Stimulated activated CD8-positive, alpha-beta memory T cell treated with anti-CD3 and anti-CD28 coated beads, Interleukin-15, amount 100 ng/mL, for 48 hours (primary cell): ENCODE measurements around the gene GPD2.
"Not testable (repeated sequence)": the region's sequence is repeated elsewhere in the genome, so short reads cannot be mapped to it uniquely, and the experiment has no call there.

ENCODE experiments used
- DNase-seq, 2 donors: peaks; one replicate each; pipeline ENCODE4 v3.0.0-alpha.2; 2020; ENCODE audit warnings: low read depth in 2 of 2

The GPD2 gene

DNA sequence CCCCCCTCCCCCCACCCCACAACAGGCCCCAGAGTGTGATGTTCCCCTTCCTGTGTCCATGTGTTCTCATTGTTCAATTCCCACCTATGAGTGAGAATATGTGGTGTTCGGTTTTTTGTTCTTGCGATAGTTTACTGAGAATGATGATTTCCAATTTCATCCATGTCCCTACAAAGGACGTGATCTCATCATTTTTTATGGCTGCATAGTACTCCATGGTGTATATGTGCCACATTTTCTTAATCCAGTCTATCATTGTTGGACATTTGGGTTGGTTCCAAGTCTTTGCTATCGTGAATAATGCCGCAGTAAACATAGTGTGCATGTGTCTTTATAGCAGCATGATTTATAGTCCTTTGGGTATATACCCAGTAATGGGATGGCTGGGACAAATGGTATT is 92.4 kb downstream of the GPD2 start:
- not testable (repeated sequence) for DNase-seq

DNA sequence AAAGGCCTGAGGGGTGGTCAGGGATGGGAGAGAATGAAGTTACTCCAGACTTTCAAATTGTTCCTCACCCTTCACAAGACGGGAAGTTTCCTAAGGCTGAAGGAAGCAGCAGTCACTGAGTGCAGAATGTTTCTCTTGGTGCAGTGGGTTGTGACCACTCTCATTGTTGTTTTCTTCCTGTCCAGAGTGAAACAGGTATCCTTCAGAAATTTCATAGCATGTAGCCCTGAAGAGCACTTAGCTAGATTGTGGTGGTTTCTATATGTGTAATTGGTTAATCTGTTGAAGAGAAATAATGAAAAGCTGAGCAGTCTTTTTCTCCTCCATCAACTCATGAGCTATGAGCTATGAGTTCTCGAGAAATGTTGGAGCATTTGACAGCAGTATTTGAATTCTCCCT is 96.8 kb downstream of the GPD2 start:
- DNase-seq: no peak

DNA sequence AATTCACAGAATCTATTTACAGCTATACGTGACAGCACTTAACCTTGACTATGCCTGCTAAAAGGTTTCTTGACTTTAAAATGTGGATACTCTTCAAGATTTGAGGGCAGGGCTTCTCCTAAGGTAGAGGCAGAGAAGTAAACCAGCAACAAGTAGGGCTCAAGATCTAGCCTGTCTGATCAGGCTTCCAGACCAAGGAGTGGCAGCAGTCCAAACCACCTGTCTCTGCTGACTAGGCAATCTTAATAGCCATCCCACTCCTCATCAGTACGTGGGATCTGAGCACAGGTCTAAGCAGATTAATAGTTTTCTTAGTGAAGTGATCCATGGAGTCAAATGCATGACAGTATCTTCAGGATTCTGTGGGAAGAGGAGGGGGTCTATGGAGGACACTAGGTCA is 100.4 kb downstream of the GPD2 start:
- DNase-seq: no peak

DNA sequence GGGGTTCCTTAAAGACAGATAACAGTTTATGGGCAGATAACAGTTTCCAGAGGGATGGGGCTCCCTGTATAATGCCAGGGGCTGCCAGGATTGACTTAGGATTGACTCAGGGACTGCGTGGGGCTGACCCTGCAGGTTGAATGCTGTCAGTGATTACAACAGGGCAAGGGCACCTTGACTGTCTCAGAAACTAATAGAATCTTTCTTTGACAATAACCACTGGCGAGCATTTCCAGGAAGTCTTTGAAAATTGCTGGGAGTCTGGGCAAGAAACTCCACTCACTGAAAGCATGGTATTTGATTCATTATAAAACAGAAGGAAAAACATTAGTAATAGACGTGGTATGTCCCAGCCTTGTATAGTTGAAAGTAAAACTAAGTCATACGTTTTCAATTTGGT is 101.0 kb downstream of the GPD2 start:
- no peak for DNase-seq

DNA sequence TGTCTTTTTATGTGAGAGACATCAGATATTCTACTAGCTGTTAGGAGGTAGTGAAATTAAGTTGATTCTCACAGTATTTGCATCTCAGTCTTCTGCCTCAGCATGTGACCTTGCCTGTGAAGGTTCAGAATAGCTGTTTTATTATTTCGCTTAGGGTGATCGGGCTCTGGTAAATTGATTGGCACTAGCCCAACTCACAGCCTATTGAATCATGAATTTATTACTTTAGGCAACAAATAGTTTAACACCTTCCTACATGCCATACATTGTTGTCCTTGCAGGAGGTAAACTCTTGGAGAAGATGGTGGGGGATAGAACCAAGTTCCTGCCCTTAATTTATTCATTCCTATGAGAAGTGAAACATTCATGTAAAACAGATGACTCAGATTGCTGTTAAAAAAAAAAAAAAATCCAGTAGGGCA is 101.9 kb downstream of the GPD2 start:
- no peak for DNase-seq

DNA sequence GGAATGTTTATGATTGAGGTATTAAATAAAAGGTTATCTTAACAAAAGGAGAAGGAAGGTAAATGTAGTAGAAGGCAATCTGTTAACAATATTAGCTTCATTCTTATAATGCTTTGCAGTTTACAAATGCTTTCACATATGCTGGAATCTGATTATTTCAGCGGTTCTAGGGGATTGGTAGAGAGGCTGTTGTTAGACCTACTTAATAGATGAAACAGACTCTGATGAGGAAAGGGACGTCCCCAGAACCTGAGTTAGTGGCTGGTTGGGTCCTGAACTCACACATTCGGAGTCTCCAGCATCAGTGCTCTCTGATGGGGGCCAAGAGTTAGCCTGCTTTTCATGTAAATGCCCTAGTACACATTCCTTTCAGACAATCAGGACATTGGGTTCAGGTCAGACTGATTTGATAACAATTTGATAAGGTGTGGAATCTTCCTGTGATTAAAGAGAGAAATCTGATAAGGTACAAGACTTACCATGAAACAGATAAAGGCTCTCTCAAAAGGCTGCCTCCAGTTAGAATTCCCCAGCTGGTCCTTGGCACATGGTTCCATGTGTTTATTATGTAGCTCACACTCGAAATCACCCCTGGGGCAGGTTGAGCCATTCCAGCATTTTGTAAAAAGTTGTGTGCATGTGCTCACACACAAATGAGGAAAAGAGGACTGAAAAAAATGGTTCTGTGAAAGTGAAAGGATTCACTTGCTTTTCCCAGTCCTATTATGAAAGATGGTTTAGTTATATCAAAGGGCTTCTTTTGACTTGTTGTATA is 103.1 kb downstream of the GPD2 start:
- no peak for DNase-seq

DNA sequence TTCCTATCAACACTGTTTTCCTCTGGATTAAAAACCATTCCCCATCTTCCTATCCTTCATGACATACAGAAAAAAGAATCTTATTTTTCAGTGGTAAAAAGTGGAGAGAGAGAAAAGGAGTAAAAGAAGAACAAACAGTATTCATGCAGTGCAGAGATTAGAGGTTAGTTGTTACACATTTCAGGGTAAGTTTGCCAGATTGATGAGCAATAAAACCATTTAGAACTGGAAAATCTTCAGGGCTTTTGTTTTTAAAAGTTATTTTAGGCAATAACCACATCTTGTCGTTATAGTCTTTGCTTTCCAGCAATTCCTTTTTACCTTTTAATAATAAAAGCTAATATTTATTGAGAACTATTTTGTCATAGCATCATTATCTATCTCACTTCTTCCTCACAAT is 104.5 kb downstream of the GPD2 start:
- no peak for DNase-seq

DNA sequence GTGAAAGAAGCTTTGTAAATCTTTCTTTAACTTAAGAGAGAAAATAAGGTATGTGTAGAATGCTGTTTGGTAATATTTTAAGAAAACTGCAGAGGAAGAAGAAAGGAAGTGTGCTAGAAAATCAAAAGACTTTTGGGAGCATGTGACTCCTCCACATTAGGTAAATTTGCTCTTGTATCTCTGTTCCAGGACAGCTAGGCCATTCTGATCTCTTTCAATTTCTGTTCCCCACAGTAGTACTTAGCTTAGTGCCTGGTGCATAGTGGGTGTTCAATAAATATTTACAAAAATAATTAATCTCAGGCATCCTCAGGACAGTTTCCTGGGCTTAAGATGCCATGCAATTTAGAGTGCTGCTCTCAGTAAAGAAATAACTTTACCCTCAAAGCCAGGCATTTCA is 105.0 kb downstream of the GPD2 start:
- DNase-seq: no peak

DNA sequence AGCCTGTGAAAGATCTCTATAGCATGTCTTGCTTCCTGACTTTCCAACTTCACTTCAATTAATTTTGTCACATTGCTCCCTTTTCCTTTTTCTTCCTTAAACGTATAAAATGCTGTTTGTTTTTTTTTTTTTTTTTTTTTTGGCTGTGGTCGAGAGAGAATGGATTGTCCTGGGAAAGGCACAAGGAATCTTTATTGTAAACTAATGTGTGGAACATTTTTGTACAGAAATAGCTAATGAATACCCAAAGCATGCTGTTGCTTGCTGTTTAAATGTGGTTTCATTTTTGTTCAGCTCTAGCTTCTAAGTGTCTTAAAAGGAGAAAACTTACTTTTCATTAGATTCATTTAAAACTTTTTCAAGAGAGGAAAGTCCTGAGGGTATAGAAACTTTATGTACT is 105.5 kb downstream of the GPD2 start:
- DNase-seq: no peak

DNA sequence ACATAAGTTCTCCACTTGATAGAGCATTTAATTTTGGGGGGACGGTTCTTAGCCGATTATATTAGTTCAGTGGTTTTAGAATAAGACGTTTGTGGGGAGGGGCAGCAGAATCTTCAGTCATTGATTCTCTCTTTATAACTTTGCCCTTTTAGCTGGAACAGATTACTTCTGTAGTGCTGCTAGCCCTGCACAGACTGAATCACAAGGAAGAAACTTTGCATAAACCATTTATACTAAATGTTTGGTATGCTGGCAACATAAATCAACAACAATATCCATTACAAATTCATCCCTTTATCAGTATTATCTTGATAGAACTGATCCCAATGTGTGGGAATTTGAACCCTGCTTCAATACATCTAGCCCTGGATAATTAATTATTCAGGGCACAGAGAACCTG is 112.2 kb downstream of the GPD2 start:
- DNase-seq: no peak

DNA sequence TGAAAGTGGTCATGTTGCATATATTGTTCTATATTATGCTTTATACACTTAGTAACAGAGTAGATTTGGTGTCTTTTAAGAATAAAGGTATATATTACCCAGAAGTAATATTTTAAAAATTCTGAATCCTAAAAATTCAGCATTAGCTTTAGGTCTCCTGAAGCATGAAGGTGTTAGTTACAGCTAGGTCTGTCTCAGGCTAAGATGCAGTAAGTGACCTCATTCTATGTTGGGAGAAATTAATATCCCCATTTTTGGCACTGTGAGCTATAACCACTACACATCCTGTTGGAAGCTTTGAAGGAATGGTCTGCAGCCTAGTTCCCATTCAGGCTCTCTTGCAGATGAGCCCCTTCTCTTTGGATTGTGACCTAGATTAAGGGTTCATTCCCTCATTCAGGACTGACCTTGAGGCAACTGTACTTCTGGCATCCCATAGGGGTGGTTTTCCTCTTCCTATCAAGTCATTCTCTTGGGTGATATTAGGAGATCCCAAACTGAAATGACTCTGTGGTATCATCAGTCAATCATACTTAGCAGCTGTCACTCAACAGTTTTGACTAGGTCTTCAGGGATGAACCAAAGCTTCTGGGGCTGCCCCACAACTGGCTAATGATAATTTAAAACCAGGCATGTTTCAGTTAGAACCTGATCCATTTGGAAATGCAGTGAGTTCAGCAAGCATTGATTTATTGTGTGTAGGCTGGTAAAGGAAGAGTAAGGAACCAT is 117.7 kb downstream of the GPD2 start:
- DNase-seq: no peak

DNA sequence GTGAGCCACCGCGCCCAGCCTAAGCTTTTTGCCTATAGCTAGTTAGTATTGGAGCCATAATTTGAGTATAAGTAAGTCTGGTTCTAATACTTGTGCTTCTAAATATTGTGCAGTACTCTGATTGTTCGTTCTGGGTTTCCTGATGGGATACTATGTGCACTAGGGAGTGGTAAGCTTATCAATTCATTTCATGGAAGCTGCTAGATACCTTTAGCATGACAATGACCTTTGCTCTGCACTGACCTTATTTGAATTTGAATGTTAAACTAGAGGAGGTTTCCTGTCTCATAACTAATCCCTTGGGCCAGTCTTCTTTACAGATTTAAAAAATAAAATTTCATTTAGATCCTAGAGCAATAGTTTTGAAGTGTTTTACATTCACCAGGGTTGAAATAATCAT is 125.1 kb downstream of the GPD2 start:
- no peak for DNase-seq

DNA sequence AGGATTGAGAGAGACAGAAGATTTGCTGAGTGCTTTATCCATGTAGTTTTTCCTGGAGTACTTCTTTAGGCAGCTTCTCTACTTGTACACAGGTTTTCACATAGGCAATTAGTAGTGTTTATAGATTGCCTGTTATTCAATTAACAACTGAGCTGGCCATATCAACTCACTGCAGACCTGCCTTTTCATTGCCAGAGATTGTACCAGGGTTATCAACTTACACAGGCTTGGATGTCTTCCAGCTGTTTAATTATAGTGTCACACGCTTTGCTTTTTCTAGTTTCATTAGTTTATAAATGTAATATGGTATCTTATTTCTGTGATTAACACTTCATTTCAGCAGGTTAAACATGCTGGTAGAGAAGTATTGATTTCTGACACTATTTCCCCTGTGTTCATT is 125.9 kb downstream of the GPD2 start:
- no peak for DNase-seq

DNA sequence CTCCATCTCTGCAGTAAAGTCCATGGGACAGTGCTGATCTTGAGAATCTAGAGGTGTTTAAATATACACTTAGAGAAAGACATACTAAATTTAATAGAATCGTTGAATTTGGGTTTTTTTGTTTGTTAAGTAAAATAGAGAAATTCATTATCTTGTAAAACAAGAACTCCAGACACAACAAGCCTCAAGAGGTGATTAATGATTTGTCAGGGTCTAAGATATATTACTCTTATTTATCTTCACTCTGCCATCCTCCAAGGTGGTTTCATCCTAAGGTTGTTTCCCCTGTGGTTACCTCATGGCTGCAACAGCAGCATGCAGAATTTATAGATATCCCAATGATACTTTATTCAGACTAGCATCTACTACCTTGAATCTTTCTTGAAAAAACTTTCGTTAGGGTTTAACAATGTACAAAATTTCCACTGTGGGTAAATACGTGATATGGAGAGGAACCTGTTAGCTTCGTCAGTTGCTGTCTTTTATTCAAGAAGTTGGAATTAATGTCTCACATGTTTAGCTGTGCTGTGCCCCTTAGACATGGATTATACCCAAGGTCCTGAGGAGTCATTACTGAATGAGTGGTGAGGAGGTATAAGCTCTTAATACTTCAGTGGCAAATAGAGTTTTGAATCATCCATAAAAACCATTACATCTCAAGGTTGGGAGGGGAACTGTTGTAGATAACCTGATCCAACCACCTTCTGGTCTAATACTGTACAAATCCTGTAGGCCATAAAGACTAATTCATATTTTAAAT is 128.0 kb downstream of the GPD2 start:
- no peak for DNase-seq

DNA sequence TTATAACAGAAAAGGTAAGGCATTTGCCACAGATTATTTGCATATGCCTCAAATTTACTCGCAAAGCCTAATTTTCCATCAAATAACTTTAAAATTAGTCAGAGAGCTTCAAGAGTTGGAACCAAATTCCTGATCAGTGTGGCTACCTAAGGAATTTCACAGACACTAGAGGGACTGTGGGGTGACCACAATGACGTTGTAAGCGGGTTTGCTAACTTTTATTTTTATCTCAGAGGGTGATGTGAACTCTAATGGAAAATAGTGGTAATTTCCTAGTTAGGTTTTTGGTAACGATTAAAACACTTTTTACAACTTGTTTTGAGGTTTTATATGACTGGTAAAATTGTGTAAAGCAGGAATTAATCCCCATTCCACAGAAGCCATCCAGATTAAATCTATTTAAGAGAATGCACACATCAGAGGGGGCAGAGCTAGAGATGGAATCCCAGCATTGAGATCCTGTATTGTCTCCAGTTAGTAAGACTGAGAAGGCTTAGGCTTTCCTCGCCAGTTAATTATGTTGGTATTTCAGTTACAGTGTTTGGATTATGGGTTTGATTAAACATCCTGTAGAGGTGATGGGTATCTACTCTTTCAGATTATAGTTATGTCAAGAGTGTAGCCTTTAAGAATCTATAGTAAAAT is 129.0 kb downstream of the GPD2 start:
- DNase-seq: no peak

DNA sequence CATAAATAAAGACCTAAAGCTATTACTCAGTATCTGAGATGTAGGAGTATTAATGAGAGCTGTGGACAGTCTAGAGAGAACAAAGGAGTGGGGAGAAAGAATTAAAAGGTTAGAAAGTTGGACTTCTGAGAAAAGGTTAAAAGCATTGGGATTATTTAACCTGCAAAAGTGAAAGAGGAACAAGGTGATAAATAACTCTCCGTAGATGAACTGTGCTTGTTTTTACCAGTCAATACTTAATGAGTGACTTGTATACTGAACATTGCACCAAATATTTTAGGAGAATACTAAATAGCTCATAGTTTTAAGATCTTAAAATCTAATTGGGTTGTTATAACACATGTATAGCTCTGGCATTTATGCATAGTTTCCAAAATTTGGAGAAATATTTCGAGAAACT is 137.5 kb downstream of the GPD2 start:
- DNase-seq: no peak

DNA sequence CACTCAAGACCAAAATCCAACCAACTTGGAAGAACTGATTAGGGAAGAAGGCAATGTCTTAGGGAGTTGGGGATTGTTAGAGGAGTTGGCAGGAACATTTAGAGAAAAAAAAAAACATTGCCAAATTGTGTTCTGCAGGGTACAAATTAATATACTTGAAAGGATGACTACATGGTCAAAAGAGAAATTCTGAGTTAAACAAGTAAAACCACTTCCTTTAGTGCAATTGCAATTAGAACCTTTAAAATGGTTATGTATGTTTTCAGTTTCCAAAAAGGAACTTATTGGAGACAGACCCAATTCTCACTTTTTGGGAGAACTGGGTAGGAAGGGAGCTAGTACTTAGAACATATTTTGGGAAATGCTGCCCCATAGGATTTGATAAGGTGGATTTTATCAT is 137.9 kb downstream of the GPD2 start:
- DNase-seq: no peak

DNA sequence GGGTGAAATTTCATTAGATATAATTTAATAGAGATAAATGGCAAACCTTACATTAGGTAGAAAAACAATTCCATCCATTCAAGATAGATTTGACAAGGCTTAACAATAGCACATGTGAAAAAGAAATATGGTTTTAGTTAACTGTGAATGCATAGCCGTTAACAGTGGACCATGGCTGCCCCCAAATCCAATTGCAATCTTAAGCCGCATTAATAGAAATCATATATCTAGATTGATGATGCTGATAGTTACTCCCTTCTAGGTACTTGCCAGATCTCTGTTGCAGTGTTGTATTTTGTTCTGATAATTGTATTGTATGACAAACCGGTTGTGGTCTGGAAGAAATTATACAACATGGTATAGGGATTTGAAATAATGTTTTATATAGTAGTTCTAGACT is 139.8 kb downstream of the GPD2 start:
- no peak for DNase-seq

DNA sequence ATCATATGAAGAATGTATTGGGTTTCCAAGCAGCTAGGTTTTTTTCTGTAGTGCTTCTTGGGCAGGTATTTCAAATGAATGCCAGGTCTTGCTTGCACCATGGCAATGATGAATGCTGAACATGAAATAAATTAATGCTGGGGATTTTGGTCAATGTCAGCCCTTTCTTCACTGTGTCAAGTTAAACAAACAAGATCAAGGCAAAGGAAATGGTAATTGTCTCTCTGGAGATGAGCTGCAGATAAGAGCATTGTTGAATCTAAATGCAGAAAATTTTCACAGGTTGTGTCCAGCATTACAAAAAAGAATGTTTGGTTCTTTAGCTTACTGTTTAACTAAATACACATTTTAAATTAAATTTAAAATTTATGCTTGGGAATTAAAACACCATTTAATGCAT is 144.3 kb downstream of the GPD2 start:
- no peak for DNase-seq

DNA sequence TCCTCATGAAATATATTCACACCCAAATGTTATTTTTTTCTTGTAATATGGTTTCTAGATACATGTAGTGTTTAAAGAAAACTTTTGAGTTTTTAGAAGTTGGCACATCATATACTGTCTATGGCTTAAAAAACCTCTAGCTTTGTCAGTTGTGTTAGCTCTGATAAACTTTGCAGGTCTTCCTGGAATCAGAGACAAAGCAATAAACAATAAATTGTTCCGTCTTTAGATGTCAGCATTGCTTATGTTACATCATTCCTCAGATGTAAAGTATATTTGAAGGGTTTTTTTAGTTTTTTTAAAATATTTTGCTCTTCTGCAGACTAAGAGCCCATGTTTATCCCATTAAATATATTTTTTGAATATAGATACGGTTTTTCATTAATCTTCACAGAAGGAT is 145.1 kb downstream of the GPD2 start:
- DNase-seq: no peak

DNA sequence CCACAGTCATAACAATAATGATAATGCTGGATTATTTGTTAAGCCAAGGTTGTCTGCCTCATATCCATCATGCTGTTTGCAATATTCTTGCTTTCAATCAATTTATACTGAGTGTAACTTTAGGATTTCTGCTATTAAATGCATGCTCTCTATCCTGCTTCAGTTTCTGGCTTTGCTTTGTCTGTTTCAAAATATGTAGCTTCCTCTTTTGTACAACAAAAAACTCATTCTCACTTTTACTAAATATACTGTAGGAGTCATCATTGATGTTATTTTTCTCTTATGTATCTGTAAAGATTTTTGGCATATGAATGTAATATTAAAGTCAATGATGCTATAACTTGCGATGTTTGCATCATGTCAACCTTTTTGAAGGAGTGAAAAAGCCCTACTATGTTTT is 149.3 kb downstream of the GPD2 start:
- DNase-seq: no peak

DNA sequence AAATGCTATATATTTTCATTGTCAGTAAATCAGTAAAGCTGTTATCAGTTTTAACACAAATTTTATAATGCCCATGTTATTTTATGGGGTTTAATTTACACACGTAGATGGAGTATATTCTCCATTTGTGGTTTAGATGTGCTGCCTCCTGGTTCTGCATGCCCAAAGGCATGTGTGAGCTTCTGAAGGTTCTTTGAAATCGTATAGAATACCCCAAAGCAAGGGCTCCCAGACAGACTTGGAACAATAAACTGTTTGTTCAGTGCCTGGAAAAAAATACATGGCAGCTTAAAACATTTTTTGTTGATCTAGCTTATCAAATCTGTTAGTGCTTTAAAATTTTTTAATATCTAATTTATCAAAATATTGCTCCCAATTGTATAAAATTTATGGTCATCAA is 150.4 kb downstream of the GPD2 start:
- DNase-seq: no peak
